Measurements from ENCODE around the gene ATP8A2.

ATP8A2 gene

DNA sequence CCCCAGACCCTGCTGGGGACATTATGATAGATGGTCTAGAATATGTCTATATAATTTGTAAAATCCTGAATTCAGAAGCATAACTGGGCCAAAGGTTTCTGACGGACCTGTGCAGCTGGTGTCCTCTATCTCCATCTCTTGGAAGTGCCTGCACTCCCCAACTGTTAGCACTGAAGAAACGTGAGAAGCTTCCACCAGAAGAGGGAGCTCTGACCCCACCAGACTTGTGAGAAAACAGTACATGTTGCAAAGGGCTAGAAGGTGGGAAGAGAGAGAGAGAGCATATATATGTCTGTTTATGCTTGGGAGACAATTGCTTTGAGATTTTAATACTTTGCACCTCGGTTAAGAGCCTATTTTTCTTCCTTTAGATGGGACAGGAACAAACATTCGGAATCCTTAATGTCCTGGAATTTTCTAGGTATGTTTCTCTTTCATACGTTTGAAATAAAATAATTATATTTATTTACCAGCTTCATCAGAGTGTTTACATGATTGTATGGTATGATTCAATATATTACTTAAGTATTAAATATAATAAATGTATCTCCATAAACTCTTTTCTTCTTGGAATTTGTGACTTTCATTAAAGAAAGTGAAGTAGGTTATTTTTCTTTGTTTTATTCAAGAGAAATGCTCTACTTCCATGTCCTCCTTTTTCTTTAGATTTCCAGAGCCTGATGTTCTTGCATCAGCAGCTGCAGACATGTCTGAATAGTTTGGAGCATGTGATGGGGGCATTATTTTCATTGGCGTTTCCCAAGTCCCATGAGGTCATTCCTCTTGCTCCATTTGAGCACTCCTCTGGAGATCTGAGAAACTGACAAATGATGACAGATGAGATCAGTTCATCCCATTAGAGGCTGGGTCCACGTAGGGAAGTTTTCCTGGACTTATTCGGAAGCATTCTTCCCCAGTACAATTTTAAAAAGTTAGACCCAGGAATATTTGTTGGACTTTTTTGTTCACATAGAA is 202.9 kb downstream of the ATP8A2 start:
- H3K36me3 ChIP-seq (ENCODE audit: control insufficient read depth in 1 of 2, insufficient read depth in 2 of 2, low read depth in 1 of 2, low read length in 2 of 2): peaks cover 0 to 3% of the 10 kb centered on the region in 2 experiments
- no peak overlapping the region for H3K18ac ChIP-seq (ENCODE audit: low read depth in 1 of 2, low read length in 2 of 2)
- no peaks in the 10 kb centered on the region for H3K9me3 ChIP-seq (ENCODE audit: control insufficient read depth, low read length)
- no peak overlapping the region for H2AK5ac ChIP-seq (ENCODE audit: low read length, severe bottlenecking)
- H3K9ac ChIP-seq (ENCODE audit: low read length): peak overlapping the region; percentile 28
- WGBS: 19% methylated on average over 4 of the region's 8 CpGs
- H3K79me1 ChIP-seq (replicated peaks; ENCODE audit: low read length, poor library complexity, severe bottlenecking): no peaks in the 10 kb centered on the region
- no peak overlapping the region for H2BK5ac ChIP-seq (ENCODE audit: low read depth, low read length, poor library complexity, severe bottlenecking)
- H3K27ac ChIP-seq (ENCODE audit: low read length, poor library complexity, severe bottlenecking): no peak overlapping the region
- no peak overlapping the region for H4K91ac ChIP-seq (ENCODE audit: low read length)
- H3K23ac ChIP-seq (ENCODE audit: low read length in 2 of 2): no peak overlapping the region
- peak; percentile 84 for DNase-seq
- H3K4me3 ChIP-seq (ENCODE audit: insufficient read depth in 1 of 2, low read depth in 1 of 2, low read length in 2 of 2): no peak overlapping the region
- no peak overlapping the region for H4K8ac ChIP-seq (ENCODE audit: low read length)
- no peak overlapping the region for H2BK120ac ChIP-seq (ENCODE audit: low read depth, low read length)
- no peak overlapping the region for H3K14ac ChIP-seq (ENCODE audit: low read length in 2 of 2)
- no peak overlapping the region for H2BK15ac ChIP-seq (ENCODE audit: low read depth, poor library complexity, severe bottlenecking)
- no peak overlapping the region for H2BK12ac ChIP-seq (ENCODE audit: low read length in 2 of 2)
- H2AFZ ChIP-seq (ENCODE audit: low read depth, low read length): no peak overlapping the region
- no peak overlapping the region for H3K4ac ChIP-seq (ENCODE audit: low read depth in 1 of 2, low read length in 2 of 2)
- no peak overlapping the region for H3K4me2 ChIP-seq (ENCODE audit: low read length, poor library complexity, severe bottlenecking)
- H3K27me3 ChIP-seq (ENCODE audit: control insufficient read depth in 1 of 2, insufficient read depth in 1 of 2, low read length in 2 of 2): peaks cover 0 to 48% of the 10 kb centered on the region in 2 experiments
- peaks cover 2% of the 10 kb centered on the region for H3K4me1 ChIP-seq (ENCODE audit: control insufficient read depth, insufficient read depth, low read depth, low read length)

DNA sequence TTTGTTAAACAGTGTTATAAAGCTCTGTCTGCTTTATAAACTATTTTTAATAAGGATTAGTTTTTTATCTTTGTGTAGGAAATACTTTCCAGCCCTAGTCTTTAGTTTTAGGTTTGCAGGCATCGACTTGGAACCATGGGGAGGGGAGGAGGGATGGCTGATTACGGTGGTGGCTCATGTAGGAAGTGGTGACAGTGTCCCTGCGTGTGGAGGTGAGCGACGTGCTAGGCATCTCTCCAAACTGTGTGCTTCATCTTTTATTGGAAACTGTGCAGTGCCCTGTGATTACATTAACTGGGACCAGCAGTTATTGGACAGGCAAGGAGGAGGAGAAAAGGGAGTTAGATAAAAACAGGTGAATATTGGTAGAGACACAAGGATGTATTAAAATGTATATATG is 203.8 kb downstream of the ATP8A2 start:
- WGBS: 66% methylated on average over 5 of the region's 5 CpGs
- no peak overlapping the region for H2BK120ac ChIP-seq (ENCODE audit: low read depth, low read length)

DNA sequence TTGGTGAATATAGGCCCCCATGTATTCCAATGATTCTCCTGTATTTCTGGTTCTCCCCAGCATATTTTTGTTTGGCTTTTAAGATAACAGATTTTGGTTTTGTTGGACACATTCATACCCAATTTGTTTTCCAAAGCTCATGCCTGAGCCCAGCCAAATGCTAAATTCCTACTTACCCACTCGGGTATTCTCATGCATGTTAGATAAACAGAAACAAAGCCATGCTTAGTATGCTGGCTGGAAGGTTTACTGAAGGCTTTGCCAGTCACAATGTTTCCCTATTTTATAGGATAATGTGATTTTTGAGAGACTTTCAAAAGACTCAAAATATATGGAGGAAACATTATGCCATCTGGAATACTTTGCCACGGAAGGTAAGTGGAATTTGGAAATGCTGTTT is 206.8 kb downstream of the ATP8A2 start:
- H2BK5ac ChIP-seq (ENCODE audit: low read depth, low read length, poor library complexity, severe bottlenecking): no peak overlapping the region
- H3K9ac ChIP-seq (ENCODE audit: low read length): no peak overlapping the region

More for the DNA sequence above, 203.8 kb downstream of the ATP8A2 start:
- no peak overlapping the region for H3K4me2 ChIP-seq (ENCODE audit: low read length, poor library complexity, severe bottlenecking)
- H2BK15ac ChIP-seq (ENCODE audit: low read depth, poor library complexity, severe bottlenecking): no peak overlapping the region
- no peaks in the 10 kb centered on the region for H3K9me3 ChIP-seq (ENCODE audit: control insufficient read depth, low read length)
- no peak for DNase-seq
- H2AFZ ChIP-seq (ENCODE audit: low read depth, low read length): no peak overlapping the region
- H3K23ac ChIP-seq (ENCODE audit: low read length in 2 of 2): no peak overlapping the region
- H2AK5ac ChIP-seq (ENCODE audit: low read length, severe bottlenecking): no peak overlapping the region
- H3K79me1 ChIP-seq (replicated peaks; ENCODE audit: low read length, poor library complexity, severe bottlenecking): no peaks in the 10 kb centered on the region
- no peak overlapping the region for H3K9ac ChIP-seq (ENCODE audit: low read length)
- no peak overlapping the region for H3K4me3 ChIP-seq (ENCODE audit: insufficient read depth in 1 of 2, low read depth in 1 of 2, low read length in 2 of 2)
- no peak overlapping the region for H3K18ac ChIP-seq (ENCODE audit: low read depth in 1 of 2, low read length in 2 of 2)
- peaks cover 0 to 2% of the 10 kb centered on the region in 2 experiments for H3K36me3 ChIP-seq (ENCODE audit: control insufficient read depth in 1 of 2, insufficient read depth in 2 of 2, low read depth in 1 of 2, low read length in 2 of 2)
- peaks cover 2% of the 10 kb centered on the region for H3K4me1 ChIP-seq (ENCODE audit: control insufficient read depth, insufficient read depth, low read depth, low read length)
- H3K27ac ChIP-seq (ENCODE audit: low read length, poor library complexity, severe bottlenecking): no peak overlapping the region
- no peak overlapping the region for H2BK5ac ChIP-seq (ENCODE audit: low read depth, low read length, poor library complexity, severe bottlenecking)
- H3K4ac ChIP-seq (ENCODE audit: low read depth in 1 of 2, low read length in 2 of 2): no peak overlapping the region
- no peak overlapping the region for H4K8ac ChIP-seq (ENCODE audit: low read length)
- no peak overlapping the region for H3K14ac ChIP-seq (ENCODE audit: low read length in 2 of 2)
- H3K27me3 ChIP-seq (ENCODE audit: control insufficient read depth in 1 of 2, insufficient read depth in 1 of 2, low read length in 2 of 2): peaks cover 0 to 51% of the 10 kb centered on the region in 2 experiments
- no peak overlapping the region for H2BK12ac ChIP-seq (ENCODE audit: low read length in 2 of 2)
- H4K91ac ChIP-seq (ENCODE audit: low read length): no peak overlapping the region

DNA sequence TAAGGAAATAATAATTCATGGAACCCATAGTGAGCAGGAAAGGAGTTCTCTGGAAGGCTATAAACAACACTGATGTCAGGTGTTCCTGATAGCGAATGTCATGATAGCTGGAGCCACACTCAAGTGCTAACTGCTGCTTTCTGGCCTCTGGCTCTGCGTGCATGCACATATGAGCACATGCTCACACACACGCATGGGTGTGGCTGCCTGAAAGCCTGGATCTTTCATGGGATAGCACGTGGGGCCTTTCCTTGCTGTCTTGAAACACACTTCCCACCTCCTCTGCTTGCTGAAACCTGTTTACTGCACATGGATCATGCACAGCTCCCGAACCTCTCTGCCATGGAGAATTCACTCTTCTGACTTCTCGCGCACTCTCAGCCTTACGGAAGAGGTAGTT is 207.4 kb downstream of the ATP8A2 start:
- H2AFZ ChIP-seq (ENCODE audit: low read depth, low read length): no peak overlapping the region
- WGBS: 84% methylated on average over 8 of the region's 8 CpGs
- no peak overlapping the region for H2AK5ac ChIP-seq (ENCODE audit: low read length, severe bottlenecking)
- H2BK5ac ChIP-seq (ENCODE audit: low read depth, low read length, poor library complexity, severe bottlenecking): no peak overlapping the region
- no peak overlapping the region for H3K9ac ChIP-seq (ENCODE audit: low read length)
- H3K4me2 ChIP-seq (ENCODE audit: low read length, poor library complexity, severe bottlenecking): no peak overlapping the region
- H3K36me3 ChIP-seq (ENCODE audit: control insufficient read depth in 1 of 2, insufficient read depth in 2 of 2, low read depth in 1 of 2, low read length in 2 of 2): no peaks in the 10 kb centered on the region
- H2BK120ac ChIP-seq (ENCODE audit: low read depth, low read length): no peak overlapping the region
- no peak overlapping the region for H2BK15ac ChIP-seq (ENCODE audit: low read depth, poor library complexity, severe bottlenecking)
- H3K9me3 ChIP-seq (ENCODE audit: control insufficient read depth, low read length): no peaks in the 10 kb centered on the region
- no peaks in the 10 kb centered on the region for H3K79me1 ChIP-seq (replicated peaks; ENCODE audit: low read length, poor library complexity, severe bottlenecking)
- H3K27me3 ChIP-seq (ENCODE audit: control insufficient read depth in 1 of 2, insufficient read depth in 1 of 2, low read length in 2 of 2): peaks cover 0 to 38% of the 10 kb centered on the region in 2 experiments
- peaks cover 2% of the 10 kb centered on the region for H3K4me1 ChIP-seq (ENCODE audit: control insufficient read depth, insufficient read depth, low read depth, low read length)
- no peak overlapping the region for H3K27ac ChIP-seq (ENCODE audit: low read length, poor library complexity, severe bottlenecking)
- no peak overlapping the region for H3K18ac ChIP-seq (ENCODE audit: low read depth in 1 of 2, low read length in 2 of 2)
- no peak overlapping the region for H4K8ac ChIP-seq (ENCODE audit: low read length)
- H4K91ac ChIP-seq (ENCODE audit: low read length): no peak overlapping the region
- H3K14ac ChIP-seq (ENCODE audit: low read length in 2 of 2): no peak overlapping the region
- H3K23ac ChIP-seq (ENCODE audit: low read length in 2 of 2): no peak overlapping the region
- no peak overlapping the region for H3K4me3 ChIP-seq (ENCODE audit: insufficient read depth in 1 of 2, low read depth in 1 of 2, low read length in 2 of 2)
- H3K4ac ChIP-seq (ENCODE audit: low read depth in 1 of 2, low read length in 2 of 2): no peak overlapping the region
- no peak overlapping the region for H2BK12ac ChIP-seq (ENCODE audit: low read length in 2 of 2)
- no peak for DNase-seq

More for the DNA sequence above, 206.8 kb downstream of the ATP8A2 start:
- H3K4me3 ChIP-seq (ENCODE audit: insufficient read depth in 1 of 2, low read depth in 1 of 2, low read length in 2 of 2): no peak overlapping the region
- H2AFZ ChIP-seq (ENCODE audit: low read depth, low read length): no peak overlapping the region
- H3K79me1 ChIP-seq (replicated peaks; ENCODE audit: low read length, poor library complexity, severe bottlenecking): no peaks in the 10 kb centered on the region
- H3K4me1 ChIP-seq (ENCODE audit: control insufficient read depth, insufficient read depth, low read depth, low read length): peaks cover 2% of the 10 kb centered on the region
- H3K4me2 ChIP-seq (ENCODE audit: low read length, poor library complexity, severe bottlenecking): no peak overlapping the region
- no peak overlapping the region for H2AK5ac ChIP-seq (ENCODE audit: low read length, severe bottlenecking)
- H3K27ac ChIP-seq (ENCODE audit: low read length, poor library complexity, severe bottlenecking): no peak overlapping the region
- H3K36me3 ChIP-seq (ENCODE audit: control insufficient read depth in 1 of 2, insufficient read depth in 2 of 2, low read depth in 1 of 2, low read length in 2 of 2): no peaks in the 10 kb centered on the region
- H4K8ac ChIP-seq (ENCODE audit: low read length): no peak overlapping the region
- no peak overlapping the region for H2BK120ac ChIP-seq (ENCODE audit: low read depth, low read length)
- H2BK12ac ChIP-seq (ENCODE audit: low read length in 2 of 2): no peak overlapping the region
- no peak overlapping the region for H2BK15ac ChIP-seq (ENCODE audit: low read depth, poor library complexity, severe bottlenecking)
- WGBS: 100% methylated on average over 1 of the region's 2 CpGs
- H4K91ac ChIP-seq (ENCODE audit: low read length): no peak overlapping the region
- no peak for DNase-seq
- H3K9me3 ChIP-seq (ENCODE audit: control insufficient read depth, low read length): no peaks in the 10 kb centered on the region
- no peak overlapping the region for H3K14ac ChIP-seq (ENCODE audit: low read length in 2 of 2)
- H3K4ac ChIP-seq (ENCODE audit: low read depth in 1 of 2, low read length in 2 of 2): no peak overlapping the region
- no peak overlapping the region for H3K18ac ChIP-seq (ENCODE audit: low read depth in 1 of 2, low read length in 2 of 2)
- H3K27me3 ChIP-seq (ENCODE audit: control insufficient read depth in 1 of 2, insufficient read depth in 1 of 2, low read length in 2 of 2): peaks cover 0 to 41% of the 10 kb centered on the region in 2 experiments
- no peak overlapping the region for H3K23ac ChIP-seq (ENCODE audit: low read length in 2 of 2)
